Coronary artery (tissue), 2 donors: ENCODE results near the gene RASGRF2.

Source experiments
- DNase-seq: peaks from one replicate; pipeline ENCODE4 v3.0.0-alpha.2; 2017; ENCODE audit warnings: low spot score
- H3K27ac ChIP-seq, 2 donors: fragments of 200-600 bp; sonication (generic); one replicate each; pipeline ENCODE4 v1.5.1; 2016 to 2019
- H3K4me3 ChIP-seq: fragments of 200-600 bp; sonication (generic); 2 replicates; pipeline ENCODE4 v1.5.1; 2016; ENCODE audit warnings: mild to moderate bottlenecking, moderate library complexity
- CTCF ChIP-seq: fragments of 200-600 bp; sonication (generic); IDR thresholded peaks from one replicate; pipeline ENCODE4 v1.5.1; 2019; ENCODE audit warnings: antibody characterized with exemption

RASGRF2 gene

GRCh38 chr5:81065492-81065891 is 105.3 kb downstream of the RASGRF2 start:
- Histone ChIP-seq H3K4me3 (no peak overlapping the region), H3K27ac (no peak overlapping the region)
- no peak for TF ChIP-seq CTCF
- no peak for DNase-seq

- TF ChIP-seq CTCF: no peak
- no peak for DNase-seq
- Histone ChIP-seq H3K27ac (no peak overlapping the region), H3K4me3 (no peak overlapping the region)
These were observed 105.9 kb downstream of the RASGRF2 start for GRCh38 chr5:81066102-81066501.

GRCh38 chr5:81067406-81067805 is 107.2 kb downstream of the RASGRF2 start:
- no peak overlapping the region for H3K27ac ChIP-seq
- no peak overlapping the region for H3K4me3 ChIP-seq
- no peak for TF ChIP-seq CTCF
- DNase-seq: no peak

GRCh38 chr5:81068063-81068462 is 107.9 kb downstream of the RASGRF2 start:
- Histone ChIP-seq H3K27ac (no peak overlapping the region), H3K4me3 (no peak overlapping the region)
- no peak for TF ChIP-seq CTCF
- DNase-seq: no peak

- no peak for TF ChIP-seq CTCF
- DNase-seq: no peak
These were observed 108.5 kb downstream of the RASGRF2 start for GRCh38 chr5:81068635-81069034.

GRCh38 chr5:81069990-81070389 is 109.8 kb downstream of the RASGRF2 start:
- TF ChIP-seq CTCF: no peak
- DNase-seq: no peak
- H3K27ac ChIP-seq: no peak overlapping the region
- H3K4me3 ChIP-seq: no peak overlapping the region

More at GRCh38 chr5:81068635-81069034, 108.5 kb downstream of the RASGRF2 start:
- Histone ChIP-seq H3K4me3 (no peak overlapping the region), H3K27ac (peak overlapping the region in 1 of 2 donors; percentile 20)

GRCh38 chr5:81070571-81071255 is 110.5 kb downstream of the RASGRF2 start:
- H3K27ac ChIP-seq: no peak overlapping the region
- no peak for TF ChIP-seq CTCF
- no peak overlapping the region for H3K4me3 ChIP-seq
- DNase-seq: no peak
